H4 (cell line): ENCODE results near the gene C15orf61. TPM values are rescaled to one million over a fixed set of nuclear protein-coding genes. Genes with fewer than 3 reads are reported as not detected.

Experiments
- DNase-seq: peaks from one replicate; pipeline ENCODE4 v3.0.0-alpha.2; 2015; ENCODE audit warnings: low spot score
- total RNA-seq: library from RNA; depleted of rRNA; stranded (reverse); fragments of >200 nt; shearing (Covaris generic); gene quantifications from 2 replicates; pipeline ENCODE4 v1.2.3, GENCODE V29; 2014; rRNA removed

Gene C15orf61
- total RNA-seq, result 2.4 and 2.5 TPM in 2 replicates

GRCh38 chr15:67521029-67521782 is at the start of gene C15orf61:
TSS of gene C15orf61 (plus strand) at chr15:67521131. CDS start at chr15:67521249, 118 bp downstream.
- peak; percentile 50 for DNase-seq

DNA sequence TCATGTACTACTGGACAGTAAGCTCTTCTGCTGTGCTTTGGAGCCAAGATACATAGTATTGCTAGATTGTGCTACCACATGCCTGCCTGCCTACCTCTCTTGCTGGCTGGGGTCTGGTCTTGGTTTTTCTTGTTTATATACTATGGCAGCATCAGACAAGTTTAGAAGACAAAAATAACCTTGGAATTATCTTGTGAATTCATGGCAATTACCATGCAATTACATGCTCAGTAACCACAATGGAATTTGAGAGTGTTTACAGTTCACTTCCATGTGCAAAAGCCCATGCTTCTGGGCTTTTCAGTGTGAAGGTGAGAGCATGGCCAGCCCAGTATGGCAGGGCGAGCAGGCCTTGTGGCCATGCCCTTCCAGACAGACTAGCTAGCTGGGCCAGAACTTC is 48.0 kb upstream of the C15orf61 start:
- peak; percentile 43 for DNase-seq

GRCh38 chr15:67474405-67475110 is 46.4 kb upstream of the C15orf61 start:
- no peak for DNase-seq

- no peak for DNase-seq
Observed at GRCh38 chr15:67479781-67480505, 41.0 kb upstream of the C15orf61 start.

DNA sequence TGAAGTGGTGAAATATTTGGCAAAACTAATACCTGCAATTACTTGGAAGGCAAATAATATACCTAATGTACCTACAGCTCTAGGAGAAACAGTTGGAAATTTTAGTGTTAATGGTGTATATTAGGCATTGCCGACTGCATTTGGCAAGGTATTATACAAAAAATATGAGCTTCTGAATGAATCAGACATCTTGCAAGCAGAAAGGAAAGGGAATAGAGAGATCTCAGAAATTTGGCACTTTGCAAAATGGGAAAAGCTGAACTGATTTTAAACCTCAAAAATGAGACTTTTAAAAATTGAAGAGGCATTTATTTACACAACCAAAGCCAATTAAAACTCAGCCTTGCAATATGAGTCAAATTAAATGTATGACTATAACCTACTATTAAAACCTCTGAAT is 40.2 kb upstream of the C15orf61 start:
- DNase-seq, result no peak

GRCh38 chr15:67481680-67482079 is 39.3 kb upstream of the C15orf61 start:
- DNase-seq, result no peak

DNA sequence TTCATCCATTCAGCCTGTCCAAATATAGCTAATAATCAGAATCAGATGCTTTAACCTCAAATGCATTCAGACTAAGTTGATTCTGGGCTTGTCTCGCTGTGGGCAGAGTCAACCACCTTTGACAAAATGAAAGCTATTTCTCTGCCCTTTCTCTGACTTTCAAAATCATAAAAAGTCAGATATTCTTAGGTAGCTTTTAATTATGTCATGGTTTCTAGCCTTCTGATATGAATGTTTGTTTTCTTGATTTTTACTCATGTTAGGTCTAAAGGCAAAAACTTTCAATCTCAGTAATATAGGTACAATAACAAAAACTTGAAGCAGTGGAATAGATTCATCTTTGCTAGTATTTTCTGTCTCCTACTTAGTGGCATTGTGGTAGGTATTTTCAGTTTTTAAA is 25.3 kb upstream of the C15orf61 start:
- no peak for DNase-seq

- DNase-seq, result peak; percentile 24
Observed at GRCh38 chr15:67501177-67501835, 19.6 kb upstream of the C15orf61 start.

GRCh38 chr15:67501836-67502461 is 19.0 kb upstream of the C15orf61 start:
- DNase-seq, result no peak

DNA sequence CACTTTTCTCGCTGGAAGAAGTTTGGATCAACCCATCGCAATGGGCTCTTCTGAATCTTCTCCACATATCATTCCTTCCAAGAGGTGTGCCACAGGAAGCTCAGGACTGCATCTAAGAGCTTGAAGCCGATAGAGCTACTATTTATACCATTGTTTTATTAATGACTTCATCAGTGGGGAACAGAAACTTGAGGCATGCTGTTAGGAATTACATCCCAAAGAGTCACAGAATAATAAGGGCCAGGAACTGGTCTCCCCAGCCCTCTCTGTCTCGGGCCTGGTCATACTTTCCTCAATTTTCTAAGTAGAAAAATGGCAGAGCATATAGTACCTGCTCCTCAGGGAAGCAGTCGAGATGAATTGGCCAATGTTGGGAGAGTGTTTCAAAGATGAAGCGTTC is 16.9 kb upstream of the C15orf61 start:
- DNase-seq, result no peak

DNA sequence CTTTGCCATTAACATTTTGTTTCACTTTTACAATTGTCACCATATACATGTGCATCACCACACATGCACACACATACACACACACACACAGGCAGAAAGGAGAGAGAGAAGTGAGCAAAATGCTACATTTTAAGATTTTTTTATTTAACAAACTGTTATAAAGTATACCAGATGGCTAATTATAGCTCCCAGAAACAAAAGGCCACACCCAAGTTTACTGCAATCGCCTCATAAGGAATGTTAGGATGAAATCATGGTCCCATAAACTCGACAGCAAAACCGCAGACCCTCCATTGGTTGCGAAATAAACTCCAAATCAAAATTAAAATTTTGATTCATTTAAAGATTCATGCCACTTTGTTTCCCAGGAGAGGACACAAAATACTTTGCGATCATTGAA is 16.1 kb upstream of the C15orf61 start:
- DNase-seq, result no peak

DNA sequence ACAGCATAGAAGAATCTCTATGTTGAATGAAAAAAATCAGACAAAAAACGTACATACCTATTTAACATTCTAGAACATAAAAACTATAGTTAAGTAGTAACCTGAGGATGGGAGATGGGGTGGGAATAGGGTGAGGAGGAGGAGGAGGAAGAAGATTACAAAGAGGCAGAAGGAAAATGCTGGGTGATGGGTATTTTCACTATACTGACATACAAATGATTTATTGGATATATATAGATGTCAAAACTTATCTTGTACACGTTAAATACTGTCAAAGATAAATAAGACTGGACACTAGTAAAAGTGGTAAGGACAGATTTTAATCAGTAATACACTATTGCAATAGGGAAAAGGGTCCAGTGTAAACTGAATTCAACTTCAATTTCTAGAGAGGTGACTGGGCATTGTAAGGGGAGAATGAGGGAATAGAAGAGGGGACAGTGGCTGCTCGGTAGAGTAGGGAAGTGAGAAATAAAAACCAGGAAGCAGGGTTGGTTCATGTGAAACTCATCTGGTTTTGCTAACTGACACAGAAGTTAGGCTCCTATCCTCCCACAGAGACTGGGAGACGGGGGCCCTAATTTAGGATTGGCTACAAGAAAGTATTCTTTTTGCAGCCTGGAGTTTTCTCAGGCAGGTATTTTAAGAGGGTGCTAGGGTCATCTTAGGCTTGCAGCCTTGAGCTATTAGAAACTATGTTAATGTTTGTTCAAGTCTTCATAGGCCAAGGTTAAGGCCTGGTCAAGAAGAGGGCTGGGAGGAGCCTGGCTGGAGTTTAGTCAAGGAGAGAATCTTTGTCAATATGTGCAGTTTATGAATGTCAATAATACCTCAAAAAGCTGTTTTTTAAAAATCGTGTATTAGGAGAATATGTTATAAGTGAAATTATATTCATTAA is 15.0 kb upstream of the C15orf61 start:
- DNase-seq, result no peak

GRCh38 chr15:67506775-67507747 is 13.9 kb upstream of the C15orf61 start:
- no peak for DNase-seq

- no peak for DNase-seq
Observed at GRCh38 chr15:67508407-67508806, 12.5 kb upstream of the C15orf61 start.

DNA sequence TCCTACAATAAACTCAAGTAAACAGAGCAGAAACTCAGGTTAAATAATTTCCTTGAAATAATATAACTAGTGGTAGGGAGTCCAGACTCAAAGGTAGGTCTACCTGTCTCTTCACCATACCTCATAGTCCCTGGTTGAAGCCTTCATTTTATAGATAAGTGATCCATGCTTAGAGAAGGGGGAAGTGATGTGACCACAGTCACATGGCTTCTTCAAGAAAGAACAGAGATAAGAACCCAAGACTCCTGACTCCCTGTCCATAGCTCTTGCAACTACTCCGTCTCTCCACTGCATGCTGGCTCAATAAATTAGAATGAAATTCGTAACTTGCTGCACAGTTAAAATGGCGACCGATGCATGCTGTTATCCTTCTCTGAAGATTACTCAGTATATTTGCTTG is 11.0 kb upstream of the C15orf61 start:
- no peak for DNase-seq

DNA sequence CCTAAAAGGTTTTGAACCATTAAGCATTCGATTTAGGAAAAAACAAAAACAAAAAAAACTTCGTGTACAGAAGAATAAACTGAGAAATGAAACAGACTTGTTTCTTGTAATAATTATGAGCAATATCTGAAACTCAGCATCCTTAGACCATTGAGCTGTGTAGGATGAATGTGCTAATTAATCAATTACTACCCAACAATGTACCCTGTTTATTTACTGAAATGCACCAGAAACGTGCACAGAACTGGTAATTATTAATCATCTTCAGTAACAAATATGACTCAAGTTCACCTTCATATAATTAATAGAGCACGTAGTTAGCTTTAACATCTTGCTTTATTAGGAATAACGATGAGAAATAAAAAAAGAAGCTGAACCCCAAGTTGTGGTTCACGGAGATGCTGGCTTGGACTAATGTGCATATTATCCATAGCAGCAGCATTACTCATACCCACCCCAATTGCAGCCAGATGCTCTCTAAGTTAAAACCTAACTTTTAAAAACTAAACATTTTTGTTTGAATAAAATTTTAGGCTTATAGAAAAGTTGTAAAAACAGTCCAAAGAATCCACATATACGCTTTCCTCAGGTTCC is 10.2 kb upstream of the C15orf61 start:
- DNase-seq, result peak; percentile 25

GRCh38 chr15:67511606-67512005 is 9.3 kb upstream of the C15orf61 start:
- no peak for DNase-seq

DNA sequence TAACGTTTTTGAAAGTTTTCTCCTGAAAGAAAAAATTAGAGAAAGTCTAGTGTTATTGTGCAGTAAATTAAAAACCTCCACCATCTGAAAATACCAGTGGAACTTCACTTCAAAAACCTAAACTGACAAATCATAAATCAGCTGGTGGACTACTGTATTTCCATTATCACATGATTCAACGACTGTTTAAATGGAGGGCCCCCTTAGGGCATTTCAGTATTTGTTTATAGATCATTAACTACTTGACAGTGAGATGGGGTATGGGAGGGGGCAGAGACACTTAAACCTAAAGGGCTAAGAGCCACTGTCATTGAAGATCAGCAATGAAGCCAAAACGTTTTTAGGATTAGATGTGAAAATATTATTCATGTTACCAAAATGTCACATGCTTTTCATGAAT is 8.8 kb upstream of the C15orf61 start:
- DNase-seq, result no peak
